Stimulated activated CD8-positive, alpha-beta memory T cell treated with anti-CD3 and anti-CD28 coated beads, Interleukin-12 subunit alpha, Interleukin-12 subunit beta, amount 100 ng/mL, for 1 hour (primary cell): Measurements from ENCODE around the gene POU6F2.
A peak's percentile ranks its signal among the peaks of the same experiment; 100 is the strongest.

Experiments used
- DNase-seq: peaks from one replicate; pipeline ENCODE4 v3.0.0-alpha.2; 2020; ENCODE audit warnings: low read depth

The POU6F2 gene

DNA sequence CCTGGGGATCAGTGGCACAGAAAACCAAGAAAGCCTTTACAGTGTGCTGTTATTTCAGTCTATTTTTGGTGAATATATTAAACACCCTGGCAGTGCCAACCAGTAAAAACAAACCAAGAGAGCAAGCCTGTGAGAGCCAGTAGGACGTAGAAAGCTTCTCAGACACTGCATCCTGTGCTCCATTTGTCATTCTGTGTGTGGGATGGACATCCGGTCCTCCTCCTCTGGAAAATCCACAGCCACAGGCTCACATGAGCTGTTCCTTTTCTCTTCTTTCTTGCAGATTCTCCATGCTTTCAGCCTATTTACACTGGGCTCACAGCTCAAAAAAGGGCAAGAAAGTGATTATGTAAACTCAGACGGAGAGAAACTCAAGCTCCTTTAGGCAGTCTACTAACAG lies 468.8 kb downstream of the POU6F2 start:
- DNase-seq = no peak

- DNase-seq = no peak
Measured at GRCh38 chr7:39451901-39452300, 474.2 kb downstream of the POU6F2 start.

- peak; percentile 15 for DNase-seq
Measured at GRCh38 chr7:39453743-39454355, 476.1 kb downstream of the POU6F2 start.

DNA sequence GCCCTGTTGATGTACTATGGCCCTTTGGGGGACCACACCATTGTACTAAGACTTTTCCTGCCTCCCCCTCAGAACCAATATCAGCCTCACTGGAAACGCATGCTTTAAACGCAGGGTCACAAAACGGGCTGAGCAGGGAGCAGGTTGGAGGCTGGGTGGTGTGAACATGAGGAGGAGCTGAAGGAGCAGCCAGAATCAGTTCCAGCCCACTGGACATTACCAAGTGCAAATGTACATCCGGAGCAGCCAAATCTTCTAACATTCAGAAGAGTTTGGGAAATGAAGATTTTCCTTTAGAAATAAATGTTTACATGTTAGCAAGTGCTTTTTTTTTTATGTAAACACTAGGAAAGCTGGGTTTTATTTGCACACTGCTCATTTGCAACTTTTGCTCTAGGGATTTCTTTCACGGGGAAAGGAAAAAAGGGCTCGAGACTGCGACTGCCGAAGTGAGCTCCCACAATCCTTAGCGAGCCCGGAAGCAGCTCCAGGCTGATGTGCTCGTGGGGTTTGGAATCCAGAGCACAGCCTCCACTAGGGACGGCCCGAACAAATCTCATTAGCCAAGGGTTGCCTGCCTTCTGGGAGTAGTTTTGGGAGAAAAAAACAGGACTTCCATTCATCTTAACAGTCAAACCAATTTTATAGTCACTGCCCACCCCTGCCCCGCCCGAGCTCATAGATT lies 480.5 kb downstream of the POU6F2 start:
- no peak for DNase-seq

DNA sequence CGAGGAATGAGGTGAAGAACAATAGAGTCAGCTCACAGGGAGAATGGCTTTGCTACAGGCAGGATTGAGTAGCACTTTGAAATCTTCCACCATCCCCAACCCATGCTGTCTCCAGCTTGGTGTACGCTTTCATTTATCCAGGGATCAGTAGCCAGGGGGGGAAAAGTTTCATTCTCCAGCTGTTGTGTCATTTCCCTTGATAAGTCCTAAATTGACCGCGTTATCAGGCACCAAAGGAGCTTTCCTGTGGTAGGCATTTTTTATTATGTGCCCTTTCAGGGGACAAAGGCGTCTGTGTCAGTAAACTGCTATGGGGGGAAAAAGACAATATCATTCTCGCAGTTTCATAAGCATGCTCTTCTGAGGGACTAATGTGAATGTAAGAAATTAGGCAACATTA lies 481.9 kb downstream of the POU6F2 start:
- no peak for DNase-seq

DNA sequence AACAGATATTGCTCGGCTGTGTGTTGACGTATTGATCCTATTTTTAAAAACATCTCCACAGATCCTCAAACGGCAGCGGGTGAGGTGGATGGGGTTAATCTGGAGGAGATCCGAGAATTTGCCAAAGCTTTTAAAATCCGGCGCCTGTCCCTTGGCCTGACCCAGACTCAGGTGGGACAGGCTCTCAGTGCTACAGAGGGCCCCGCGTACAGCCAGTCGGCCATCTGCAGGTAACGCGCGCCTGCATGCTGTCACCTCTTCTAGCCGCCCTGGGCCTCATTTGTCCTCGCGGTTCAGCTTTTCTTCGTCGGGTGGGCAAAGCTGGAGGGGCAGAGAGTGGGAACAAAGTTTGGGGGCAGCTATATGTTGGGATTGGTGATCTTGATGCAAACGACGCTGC lies 482.8 kb downstream of the POU6F2 start:
- no peak for DNase-seq

DNA sequence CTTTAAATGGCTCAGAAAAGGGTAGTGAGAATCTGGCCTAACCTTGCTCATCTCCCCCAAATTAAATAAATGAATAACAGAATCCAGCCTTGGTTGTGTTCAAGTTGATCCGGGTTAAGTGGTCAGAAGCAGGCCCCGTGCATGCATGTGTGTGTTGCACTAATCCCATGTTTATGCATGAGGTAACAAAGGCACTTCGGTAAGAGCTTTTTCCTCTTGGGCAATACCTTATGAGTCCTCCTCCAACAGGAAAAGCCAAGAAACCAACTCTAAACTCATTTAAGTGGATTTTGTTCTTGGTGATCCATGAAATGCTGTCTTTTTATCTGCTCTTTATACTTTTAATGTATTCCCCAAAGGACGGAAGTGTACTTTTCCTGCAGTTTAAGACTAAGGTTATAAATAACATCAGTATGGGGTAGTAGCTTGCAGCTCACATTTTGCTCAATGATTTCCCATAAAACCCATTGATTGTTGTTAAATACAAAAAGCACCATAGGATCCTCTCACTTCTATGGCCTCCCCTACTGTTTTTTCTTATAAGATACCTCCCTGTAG lies 483.6 kb downstream of the POU6F2 start:
- DNase-seq = no peak

GRCh38 chr7:39463252-39463651 lies 485.5 kb downstream of the POU6F2 start:
- DNase-seq = no peak

- no peak for DNase-seq
Measured at GRCh38 chr7:39464350-39465054, 486.8 kb downstream of the POU6F2 start.

GRCh38 chr7:39465055-39465929 lies 487.6 kb downstream of the POU6F2 start:
- no peak for DNase-seq

GRCh38 chr7:39468261-39468660 lies 490.6 kb downstream of the POU6F2 start:
- DNase-seq = no peak

DNA sequence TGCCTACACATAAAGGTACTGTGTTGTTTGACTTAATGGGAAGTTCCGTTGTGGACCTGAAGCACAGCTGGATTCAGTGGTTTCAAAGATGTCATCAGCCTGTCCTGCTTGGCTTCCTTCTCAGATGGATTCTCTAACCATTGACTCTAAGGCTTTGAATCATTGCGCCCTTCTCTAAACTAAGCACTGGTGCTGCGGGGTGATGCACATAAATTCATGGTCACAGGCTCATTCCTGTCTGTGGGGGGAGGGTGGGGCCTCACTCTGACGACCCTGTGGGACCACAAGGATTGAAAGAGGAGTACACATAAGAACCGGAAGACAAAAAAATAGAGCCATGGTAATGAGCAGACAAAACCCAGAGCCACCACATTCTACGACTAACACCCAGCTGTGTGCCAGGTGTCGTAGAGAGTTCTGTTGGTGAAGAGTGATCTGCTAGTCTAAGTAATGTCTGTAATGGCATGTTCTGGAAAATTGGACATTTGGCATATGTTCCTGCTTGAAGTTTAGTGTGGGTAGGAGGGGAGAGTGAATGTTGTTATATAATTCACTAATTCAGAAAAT lies 491.2 kb downstream of the POU6F2 start:
- DNase-seq = no peak

DNA sequence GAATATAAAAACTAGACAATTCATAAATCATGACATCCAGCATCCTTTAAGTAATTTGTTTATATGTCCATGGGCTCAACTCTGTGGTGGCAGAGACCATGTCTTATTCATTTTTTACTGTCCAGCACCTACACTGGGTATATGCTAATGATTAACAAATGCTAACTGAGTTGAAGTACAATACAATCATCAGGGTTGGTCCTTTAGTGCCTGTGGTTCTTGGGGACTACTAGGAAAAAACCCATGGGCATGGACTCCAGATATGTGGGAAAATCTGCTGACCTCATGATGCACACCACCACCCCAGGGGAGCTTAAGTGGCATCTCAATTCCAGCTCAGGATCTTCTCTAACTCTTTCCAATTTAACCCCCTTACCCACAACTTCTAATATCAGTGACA lies 503.2 kb downstream of the POU6F2 start:
- no peak for DNase-seq

DNA sequence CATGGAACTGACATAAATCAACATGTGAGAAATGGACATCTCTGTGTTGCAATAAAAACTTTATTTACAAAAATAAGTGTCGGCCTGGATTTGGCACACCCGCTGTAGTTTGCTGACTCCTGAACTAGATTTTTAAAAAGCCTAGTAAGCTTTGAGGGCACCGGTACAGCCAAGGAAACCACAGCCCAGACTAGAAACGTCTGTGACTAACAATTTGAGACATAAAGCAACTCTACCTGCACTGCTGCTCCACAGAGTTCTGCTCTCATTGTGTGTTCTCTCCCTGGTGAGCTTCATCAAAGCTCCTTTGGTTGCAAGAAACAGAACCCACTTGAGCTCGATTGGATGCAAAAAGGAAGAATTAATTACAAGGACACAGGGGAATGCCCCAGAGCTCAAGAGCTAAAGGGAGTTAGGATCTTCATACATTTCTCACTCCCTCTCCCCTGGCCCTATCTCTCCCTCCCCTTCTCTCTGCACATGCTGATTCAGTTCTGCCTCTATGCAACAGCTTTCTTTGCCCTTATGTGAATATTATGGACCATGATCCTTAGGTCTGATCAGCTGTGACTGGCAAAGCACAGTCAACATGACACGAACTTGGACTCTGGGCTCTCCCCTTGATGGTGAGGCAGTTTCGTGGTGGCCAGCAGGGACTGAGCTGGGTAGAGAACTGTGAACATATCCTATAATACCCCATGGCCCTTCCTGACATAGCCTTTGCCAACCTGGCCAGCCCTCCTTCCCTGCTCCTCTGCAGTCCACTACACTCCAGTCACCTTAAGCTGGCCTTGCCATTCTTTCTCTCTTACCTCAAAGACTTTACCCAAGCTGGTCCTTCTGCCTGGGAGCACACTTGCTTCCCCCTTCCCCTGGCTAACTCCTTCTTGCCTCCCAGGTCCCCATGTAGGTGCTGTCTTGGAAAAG lies 511.0 kb downstream of the POU6F2 start:
- no peak for DNase-seq

DNA sequence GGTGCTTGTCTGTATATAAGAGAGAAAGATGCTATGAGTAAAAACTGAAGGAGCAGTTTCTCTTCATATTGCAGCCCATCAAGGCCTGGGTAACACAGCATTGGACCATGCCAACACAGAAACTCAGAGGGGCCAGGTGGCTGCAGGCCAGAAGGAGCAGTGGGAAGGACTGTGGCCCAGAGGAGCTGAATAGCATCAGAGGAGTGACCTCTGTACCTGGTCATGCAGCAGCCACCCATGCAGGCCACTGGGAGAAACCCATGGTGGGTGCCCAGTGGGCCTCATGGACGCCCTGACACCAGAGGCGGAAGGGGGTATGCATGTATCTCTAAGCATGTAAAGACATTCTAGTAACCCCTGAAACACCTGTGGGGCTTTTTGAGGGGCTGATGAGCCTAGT lies 512.6 kb downstream of the POU6F2 start:
- no peak for DNase-seq

DNA sequence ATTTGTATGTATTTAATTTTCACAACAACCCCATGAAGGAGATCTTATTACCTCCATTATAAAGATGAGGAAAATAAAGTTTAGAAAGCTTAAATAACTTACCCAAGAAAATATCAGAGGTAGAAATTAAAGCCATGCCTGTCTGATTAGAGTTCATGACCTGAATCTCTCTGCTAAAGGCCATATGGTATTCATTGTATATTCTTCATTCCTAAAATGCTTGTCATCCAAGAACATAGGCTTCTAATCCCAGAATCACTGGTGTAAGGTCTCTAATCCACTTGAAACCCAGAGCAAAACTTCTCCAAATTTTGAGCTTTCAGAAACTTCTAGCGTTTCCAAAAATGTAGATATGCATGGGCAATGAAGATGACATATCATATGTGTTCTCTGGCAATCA lies 516.2 kb downstream of the POU6F2 start:
- DNase-seq = no peak

DNA sequence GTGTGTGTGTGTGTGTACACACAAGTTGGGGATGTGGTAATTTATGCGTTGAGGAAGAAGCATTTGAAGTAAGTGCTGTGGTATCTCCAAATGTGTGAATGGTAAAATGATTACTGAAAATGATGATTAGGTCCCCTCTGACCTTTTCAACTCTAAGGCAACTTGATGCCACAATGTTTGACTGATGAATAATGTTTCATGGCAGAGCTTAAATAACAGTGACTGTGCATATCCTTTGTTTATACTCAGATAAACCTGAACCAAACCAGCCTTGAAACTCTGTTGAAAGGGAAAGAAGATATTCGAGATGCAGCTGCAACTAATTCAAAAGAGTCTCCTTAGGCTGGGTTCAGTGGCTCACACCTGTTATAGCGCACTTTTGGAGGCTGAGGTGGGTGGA lies 523.6 kb downstream of the POU6F2 start:
- DNase-seq = no peak

DNA sequence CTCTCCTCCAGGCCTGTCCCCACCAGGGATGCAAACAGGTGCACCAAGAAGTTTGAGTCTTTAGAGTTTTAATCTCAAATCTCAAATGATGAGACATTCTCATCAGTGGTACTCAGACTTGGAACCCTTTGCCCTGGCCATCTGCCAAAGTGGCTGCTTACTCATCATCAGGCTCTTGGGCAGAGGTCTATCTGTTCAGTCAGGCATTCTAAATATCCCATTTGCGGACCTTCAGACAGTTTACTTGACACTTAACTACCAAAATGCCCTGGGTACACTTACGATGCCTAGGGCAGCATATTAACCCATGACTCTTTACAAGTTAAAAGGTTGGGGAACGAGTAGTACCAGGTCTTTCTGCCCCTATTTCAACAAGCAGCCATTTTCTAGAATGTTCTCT lies 527.3 kb downstream of the POU6F2 start:
- no peak for DNase-seq

GRCh38 chr7:39507866-39508551 lies 530.3 kb downstream of the POU6F2 start:
- no peak for DNase-seq

DNA sequence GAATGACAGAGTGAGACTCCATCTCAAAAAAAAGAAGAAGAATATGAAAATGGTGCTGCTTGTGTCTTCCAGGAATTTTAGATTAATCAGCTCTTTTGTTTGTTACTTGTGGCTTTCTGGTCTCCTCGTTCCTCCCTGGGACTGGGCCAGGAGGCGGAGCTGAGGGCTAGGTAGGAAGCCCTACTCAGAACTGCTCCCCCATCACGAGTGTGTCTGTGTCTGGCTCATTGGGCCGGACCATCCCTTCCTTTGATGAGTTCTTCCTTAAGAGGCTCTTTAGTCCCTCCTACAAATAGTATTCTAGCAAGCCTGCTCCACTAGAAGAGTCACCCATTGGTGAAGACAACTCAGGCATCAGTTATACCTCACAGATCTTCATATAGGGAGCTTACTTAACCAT lies 531.7 kb downstream of the POU6F2 start:
- DNase-seq = no peak
